K562 (cell line): ENCODE measurements around the gene DDX39A. TPM values are rescaled to one million over a fixed set of nuclear protein-coding genes. Genes with fewer than 3 reads are reported as not detected.

ENCODE experiments used
- ATAC-seq: fragments of 200-7000 bp; cut with Tn5 transposase; 3 replicates; pipeline ENCODE4 v1.9.1; 2020; ENCODE audit warnings: moderate library complexity
- BruUV-seq: library from RNA; stranded (reverse); fragments of 400-500 nt; replicated peaks from 2 replicates; lab custom pipeline; 2021; lab: Mats Ljungman, UMichigan
- CTCF ChIA-PET: fragments of 300-600 bp; formaldehyde crosslinking; extraction: SDS; loops from one replicate; lab custom pipeline; 2021; ENCODE audit warnings: low intra/inter-chr PET ratio; lab: Yijun Ruan, JAX
- POLR2A ChIA-PET: fragments of 300-600, 350-650 bp; sonication (Branson Sonifier 250); formaldehyde crosslinking; extraction: SDS; loops from one replicate; lab custom pipeline; 2021; ENCODE audit warnings: antibody characterized with exemption, inconsistent platforms; lab: Yijun Ruan, JAX
- DNase-seq, 4 experiments: peaks; one replicate each; pipeline versions ENCODE4 v3.0.0 to v3.0.0-alpha.2; 2011 to 2018; ENCODE audit warnings: low spot score in 3 of 4, mixed read lengths in 3 of 4; ENCODE audit errors: extremely low read depth in 1 of 4
- FAIRE-seq: peaks from 2 replicates; lab custom pipeline; 2011; peaks lifted over from hg19 to GRCh38; lab: Jason Lieb, UNC
- H2AFZ ChIP-seq: 2 replicates; pipeline ENCODE4 v1.6.0; 2011; ENCODE audit warnings: low read depth, low read length, control low read depth, inconsistent platforms
- H3K27ac ChIP-seq: fragments of 200-600 bp; 3 replicates; pipeline ENCODE4 v1.8.0; 2011; ENCODE audit warnings: low read depth, mild to moderate bottlenecking, control low read depth, inconsistent platforms, low read length, moderate library complexity, mixed read lengths; ENCODE audit errors: extremely low read depth
- H3K27me3 ChIP-seq, 2 experiments: fragments of 300-600 bp in 1 of 2; 2 replicates in 1 of 2; 3 replicates in 1 of 2; pipeline versions ENCODE4 v1.6.0 to v1.8.0; 2011; ENCODE audit warnings: inconsistent platforms in 2 of 2, low read length in 2 of 2, mild to moderate bottlenecking in 1 of 2, mixed read lengths in 1 of 2, moderate library complexity in 1 of 2; ENCODE audit not compliant: control insufficient read depth in 2 of 2, insufficient read depth in 2 of 2
- H3K36me3 ChIP-seq: fragments of 300-600 bp; 3 replicates; pipeline ENCODE4 v1.8.0; 2011; ENCODE audit warnings: mild to moderate bottlenecking, low read length, inconsistent platforms; ENCODE audit not compliant: control insufficient read depth, insufficient read depth
- H3K4me1 ChIP-seq, 2 experiments: fragments of 200-600 bp in 1 of 2; replicated peaks in 1 of 2; 2 replicates in 1 of 2; 3 replicates in 1 of 2; pipeline versions ENCODE4 v1.5.1 to v1.8.0; 2011; ENCODE audit warnings: inconsistent platforms in 2 of 2, low read length in 2 of 2, mild to moderate bottlenecking in 1 of 2, mixed read lengths in 1 of 2, moderate library complexity in 1 of 2; ENCODE audit not compliant: control insufficient read depth in 2 of 2, insufficient read depth in 2 of 2
- H3K4me2 ChIP-seq: 2 replicates; pipeline ENCODE4 v1.6.1; 2011; ENCODE audit warnings: low read length, control low read depth, inconsistent platforms, mixed read lengths; ENCODE audit not compliant: insufficient read depth
- H3K4me3 ChIP-seq: fragments of 200-600 bp; sonication (generic), shearing (Covaris generic); 2 replicates; pipeline ENCODE4 v1.5.1; 2016; ENCODE audit warnings: control low read depth, inconsistent platforms
- H3K79me2 ChIP-seq: fragments of 200-600 bp; 3 replicates; pipeline ENCODE4 v1.8.0; 2011; ENCODE audit warnings: low read length, inconsistent platforms; ENCODE audit not compliant: control insufficient read depth, insufficient read depth
- H3K9ac ChIP-seq, 2 experiments: 2 replicates each; pipeline versions ENCODE4 v1.6.0 to v1.6.1; 2011; ENCODE audit warnings: low read depth in 2 of 2, low read length in 2 of 2, control low read depth in 1 of 2, inconsistent platforms in 1 of 2, mild to moderate bottlenecking in 1 of 2, mixed read lengths in 1 of 2; ENCODE audit not compliant: insufficient read depth in 1 of 2
- H3K9me1 ChIP-seq: one replicate; pipeline ENCODE4 v1.6.0; 2011; ENCODE audit warnings: inconsistent platforms, mild to moderate bottlenecking, low read length, moderate library complexity; ENCODE audit not compliant: control insufficient read depth, insufficient read depth
- H3K9me3 ChIP-seq: replicated peaks from 2 replicates; pipeline ENCODE4 v1.5.1; 2011; ENCODE audit warnings: low read depth, low read length, inconsistent platforms; ENCODE audit not compliant: control insufficient read depth, insufficient read depth
- H4K20me1 ChIP-seq: replicated peaks from 2 replicates; pipeline ENCODE4 v1.6.1; 2011; ENCODE audit warnings: low read length, inconsistent platforms, mixed read lengths; ENCODE audit not compliant: control insufficient read depth, insufficient read depth
- FOXM1 ChIP-seq, 2 experiments: fragments of 450-650 bp in 1 of 2; sonication (generic) in 1 of 2; formaldehyde crosslinking in 1 of 2; IDR thresholded peaks; 2 replicates each; pipeline versions ENCODE4 v1.6.1 to v1.9.0; 2017 to 2022; ENCODE audit warnings: low read depth in 2 of 2, mild to moderate bottlenecking in 2 of 2, missing genetic modification reagents in 1 of 2, moderate library complexity in 1 of 2
- HDAC1 ChIP-seq, 2 experiments: fragments of 450-650 bp; IDR thresholded peaks; 2 replicates each; pipeline ENCODE4 v1.6.1; 2016 to 2017; ENCODE audit warnings: inconsistent platforms in 1 of 2, mild to moderate bottlenecking in 1 of 2, moderate library complexity in 1 of 2
- HDAC8 ChIP-seq: fragments of 450-650 bp; IDR thresholded peaks from 2 replicates; pipeline ENCODE4 v1.6.1; 2016; ENCODE audit warnings: mild to moderate bottlenecking, missing genetic modification characterization, moderate library complexity, missing compliant biosample characterization
- NONO ChIP-seq, 2 experiments: fragments of 200-400 bp in 1 of 2; fragments of 450-650 bp in 1 of 2; formaldehyde crosslinking in 1 of 2; IDR thresholded peaks; 2 replicates each; pipeline ENCODE4 v1.6.1; 2017; ENCODE audit warnings: low read depth in 2 of 2, mild to moderate bottlenecking in 2 of 2, moderate library complexity in 2 of 2, low read length in 1 of 2
- RBM25 ChIP-seq: fragments of 200-400 bp; formaldehyde crosslinking; IDR thresholded peaks from 2 replicates; pipeline ENCODE4 v1.6.1; 2018; ENCODE audit warnings: low read length, low read depth, moderate library complexity; ENCODE audit not compliant: severe bottlenecking
- ZNF512 ChIP-seq: IDR thresholded peaks from 2 replicates; pipeline ENCODE4 v1.6.1; 2016; ENCODE audit warnings: missing genetic modification characterization, missing compliant biosample characterization
- WGBS: fragments of 100-300 bp; shearing (Covaris generic); methylation state at CpG from one replicate; pipeline ENCODE4 v1.1.6; 2016; ENCODE audit warnings: low coverage, mixed read lengths; ENCODE audit not compliant: insufficient coverage; ENCODE audit errors: missing lambda C conversion rate; 5-methylcytosine and 5-hydroxymethylcytosine counted together
- in situ Hi-C: fragments of 300-500 bp; cut with MboI; formaldehyde crosslinking; loops from 4 replicates; pipeline ENCODE4 v1.15.0; 2018; ENCODE audit warnings: inconsistent platforms, mixed read lengths
- intact Hi-C: fragments of 100-400 bp; cut with micrococcal nuclease; formaldehyde crosslinking; loops from 2 replicates; pipeline ENCODE4 v1.14.2; 2022
- polyA plus RNA-seq, 8 experiments: library from polyadenylated mRNA; depleted of rRNA in 4 of 8; stranded (reverse) in 5 of 8; unstranded in 3 of 8; fragments of >200 nt; fragmentation: Nextera tagmentation in 2 of 8; fragmentation: Illumina TruSeq in 1 of 8; extraction: Ambion mirVana in 2 of 8; extraction: Trizol in 1 of 8; gene quantifications; 2 replicates each; pipeline versions ENCODE4 v1.2.1 to v1.2.3, GENCODE V29; 2011 to 2014; ENCODE audit warnings: inconsistent platforms in 1 of 8, missing spikeins in 1 of 8
- total RNA-seq, 7 experiments: library from RNA; depleted of rRNA in 6 of 7; stranded (reverse); fragments of >200 nt in 6 of 7; fragmentation: Illumina TruSeq in 2 of 7; extraction: Trizol in 2 of 7; gene quantifications; 2 replicates each; pipeline versions ENCODE4 v1.2.1 to v1.2.3, GENCODE V29; 2011 to 2021; ENCODE audit warnings: low replicate concordance in 1 of 7
- TF ChIP-seq, protein P1 (sequence below): fragments of 450-650 bp; IDR thresholded peaks from 2 replicates; pipeline ENCODE4 v1.6.1; 2018; ENCODE audit not compliant: partially characterized antibody
- TF ChIP-seq, protein P2 (sequence below): fragments of 450-650 bp; formaldehyde crosslinking; IDR thresholded peaks from 2 replicates; pipeline ENCODE4 v1.4.0; 2020; ENCODE audit warnings: mild to moderate bottlenecking, moderate library complexity
- TF ChIP-seq, protein P3 (sequence below): fragments of 250-450 bp; sonication (Bioruptor Pico); IDR thresholded peaks from 2 replicates; pipeline ENCODE4 v1.5.0; 2020; ENCODE audit warnings: mild to moderate bottlenecking

DDX39A gene
- total and polyA plus RNA-seq, 9 of the 15 experiments (the other 6 are each of a cell fraction or from before 2014, with no cell fraction given): 90.3 to 250 (median 188) TPM

DNA sequence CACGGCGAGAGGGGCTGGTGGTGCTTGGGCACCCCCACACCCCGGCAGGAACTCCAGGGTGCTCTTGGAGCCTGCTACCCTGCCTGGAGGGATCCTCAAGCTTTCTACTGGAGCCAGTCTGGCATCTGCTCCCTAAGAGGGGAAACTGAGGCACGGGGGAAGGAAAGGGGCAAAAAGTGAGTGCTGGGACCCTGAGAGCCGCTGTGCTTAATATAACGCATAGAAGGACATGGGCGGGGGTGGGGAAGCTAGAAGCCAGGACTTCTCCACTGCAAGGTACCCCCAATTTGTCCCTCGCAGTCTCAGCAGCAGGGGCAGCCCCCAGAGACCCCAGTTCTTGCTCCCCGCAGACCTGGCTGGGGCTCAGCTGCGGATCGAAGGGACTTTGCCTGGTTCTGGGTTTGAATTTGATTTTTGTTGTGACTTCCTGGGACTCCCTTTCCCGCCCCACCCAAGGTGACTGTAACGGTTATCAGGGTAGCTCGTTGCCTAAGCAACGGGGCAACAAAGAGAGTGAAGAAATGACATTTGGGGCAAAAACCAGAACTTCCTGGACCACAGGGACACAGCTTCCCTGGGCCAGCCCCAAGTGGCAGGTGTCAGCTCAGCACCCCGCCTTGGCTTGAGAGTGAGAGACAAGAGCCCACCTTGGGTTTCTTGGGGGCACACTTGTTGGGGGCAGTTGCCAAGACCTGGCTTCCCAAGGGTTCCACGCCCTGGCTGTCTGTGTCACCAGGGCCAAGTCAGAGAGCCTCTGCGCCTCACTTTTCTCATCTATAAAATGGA, 37.3 kb downstream of the DDX39A start:
- CTCF ChIA-PET: no interaction called here
- H3K9ac ChIP-seq: peak overlapping the region; percentile 86 to 97
- peaks cover under 1% of the 10 kb centered on the region; the same call in 1 of the 3 replicates for H3K36me3 ChIP-seq
- TF ChIP-seq FOXM1 (IDR thresholded peaks at IDR 0.05; ENCODE audit: low read depth) (peak; percentile 79), FOXM1 (CRISPR knock-in tag; IDR thresholded peaks at IDR 0.05; ENCODE audit: low read depth) (no peak), NONO (IDR thresholded peaks at IDR 0.05; ENCODE audit: low read depth in 2 of 2, low read length in 1 of 2) (no peak), RBM25 (peak; percentile 46), HDAC8 (tag) (no peak), ZNF512 (tag) (no peak), HDAC1 (IDR thresholded peaks at IDR 0.05) (peak in 1 of 2 experiments; percentile 51; a peak in 2 of 4 replicates)
- TF ChIP-seq, protein P1, sequence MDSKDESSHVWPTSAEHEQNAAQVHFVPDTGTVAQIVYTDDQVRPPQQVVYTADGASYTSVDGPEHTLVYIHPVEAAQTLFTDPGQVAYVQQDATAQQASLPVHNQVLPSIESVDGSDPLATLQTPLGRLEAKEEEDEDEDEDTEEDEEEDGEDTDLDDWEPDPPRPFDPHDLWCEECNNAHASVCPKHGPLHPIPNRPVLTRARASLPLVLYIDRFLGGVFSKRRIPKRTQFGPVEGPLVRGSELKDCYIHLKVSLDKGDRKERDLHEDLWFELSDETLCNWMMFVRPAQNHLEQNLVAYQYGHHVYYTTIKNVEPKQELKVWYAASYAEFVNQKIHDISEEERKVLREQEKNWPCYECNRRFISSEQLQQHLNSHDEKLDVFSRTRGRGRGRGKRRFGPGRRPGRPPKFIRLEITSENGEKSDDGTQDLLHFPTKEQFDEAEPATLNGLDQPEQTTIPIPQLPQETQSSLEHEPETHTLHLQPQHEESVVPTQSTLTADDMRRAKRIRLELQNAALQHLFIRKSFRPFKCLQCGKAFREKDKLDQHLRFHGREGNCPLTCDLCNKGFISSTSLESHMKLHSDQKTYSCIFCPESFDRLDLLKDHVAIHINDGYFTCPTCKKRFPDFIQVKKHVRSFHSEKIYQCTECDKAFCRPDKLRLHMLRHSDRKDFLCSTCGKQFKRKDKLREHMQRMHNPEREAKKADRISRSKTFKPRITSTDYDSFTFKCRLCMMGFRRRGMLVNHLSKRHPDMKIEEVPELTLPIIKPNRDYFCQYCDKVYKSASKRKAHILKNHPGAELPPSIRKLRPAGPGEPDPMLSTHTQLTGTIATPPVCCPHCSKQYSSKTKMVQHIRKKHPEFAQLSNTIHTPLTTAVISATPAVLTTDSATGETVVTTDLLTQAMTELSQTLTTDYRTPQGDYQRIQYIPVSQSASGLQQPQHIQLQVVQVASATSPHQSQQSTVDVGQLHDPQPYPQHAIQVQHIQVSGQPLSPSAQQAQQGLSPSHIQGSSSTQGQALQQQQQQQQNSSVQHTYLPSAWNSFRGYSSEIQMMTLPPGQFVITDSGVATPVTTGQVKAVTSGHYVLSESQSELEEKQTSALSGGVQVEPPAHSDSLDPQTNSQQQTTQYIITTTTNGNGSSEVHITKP: peak; percentile 19
- TF ChIP-seq, protein P2, sequence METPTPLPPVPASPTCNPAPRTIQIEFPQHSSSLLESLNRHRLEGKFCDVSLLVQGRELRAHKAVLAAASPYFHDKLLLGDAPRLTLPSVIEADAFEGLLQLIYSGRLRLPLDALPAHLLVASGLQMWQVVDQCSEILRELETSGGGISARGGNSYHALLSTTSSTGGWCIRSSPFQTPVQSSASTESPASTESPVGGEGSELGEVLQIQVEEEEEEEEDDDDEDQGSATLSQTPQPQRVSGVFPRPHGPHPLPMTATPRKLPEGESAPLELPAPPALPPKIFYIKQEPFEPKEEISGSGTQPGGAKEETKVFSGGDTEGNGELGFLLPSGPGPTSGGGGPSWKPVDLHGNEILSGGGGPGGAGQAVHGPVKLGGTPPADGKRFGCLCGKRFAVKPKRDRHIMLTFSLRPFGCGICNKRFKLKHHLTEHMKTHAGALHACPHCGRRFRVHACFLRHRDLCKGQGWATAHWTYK: no peak
- TF ChIP-seq, protein P3, sequence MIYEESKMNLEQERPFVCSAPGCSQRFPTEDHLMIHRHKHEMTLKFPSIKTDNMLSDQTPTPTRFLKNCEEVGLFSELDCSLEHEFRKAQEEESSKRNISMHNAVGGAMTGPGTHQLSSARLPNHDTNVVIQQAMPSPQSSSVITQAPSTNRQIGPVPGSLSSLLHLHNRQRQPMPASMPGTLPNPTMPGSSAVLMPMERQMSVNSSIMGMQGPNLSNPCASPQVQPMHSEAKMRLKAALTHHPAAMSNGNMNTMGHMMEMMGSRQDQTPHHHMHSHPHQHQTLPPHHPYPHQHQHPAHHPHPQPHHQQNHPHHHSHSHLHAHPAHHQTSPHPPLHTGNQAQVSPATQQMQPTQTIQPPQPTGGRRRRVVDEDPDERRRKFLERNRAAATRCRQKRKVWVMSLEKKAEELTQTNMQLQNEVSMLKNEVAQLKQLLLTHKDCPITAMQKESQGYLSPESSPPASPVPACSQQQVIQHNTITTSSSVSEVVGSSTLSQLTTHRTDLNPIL: no peak

More for the DNA sequence above, 37.3 kb downstream of the DDX39A start:
- DNase-seq (peak; percentile 51 to 89 (median 64)), ATAC-seq (peak; percentile 55), FAIRE-seq (peak; percentile 74)
- 2% methylated on average over 15 of the region's 18 CpGs for WGBS
- Histone ChIP-seq H3K79me2 (peaks cover 55% of the 10 kb centered on the region), H2AFZ (peak overlapping the region; percentile 91), H3K9me3 (no peaks in the 10 kb centered on the region), H3K4me1 (peaks cover 27 to 60% of the 10 kb centered on the region in 2 experiments), H3K9me1 (no peaks in the 10 kb centered on the region), H3K4me2 (peak overlapping the region; percentile 83), H3K27me3 (no peaks in the 10 kb centered on the region), H3K4me3 (peak overlapping the region; percentile 64), H3K27ac (peak overlapping the region; percentile 91), H4K20me1 (0 out of 2 replicates have a peak, but pooled peaks cover 4% of the 10 kb centered on the region)
- in situ Hi-C loops (no loop called here), intact Hi-C loops (no loop called here)
- POLR2A ChIA-PET: interaction anchor here (0.6 to 4.9 kb wide), 14 partner anchors 9 to 183 kb away, joined by 3 to 27 read pairs (median 4); no protein-coding TSS in a partner anchor
- TSS peak; percentile 92 for BruUV-seq
